ENCODE measurements around the gene KLHL36. TPM values are rescaled to one million over a fixed set of nuclear protein-coding genes. Genes with fewer than 3 reads are reported as not detected.

Gene KLHL36
- total and polyA plus RNA-seq, 9 donors = 20.7 to 94.9 (median 55.9) TPM

- H3K9me3 ChIP-seq = no peaks in the 10 kb centered on the region
- H3K27me3 ChIP-seq = no peaks in the 10 kb centered on the region
- H3K36me3 ChIP-seq = no peaks in the 10 kb centered on the region
- 94 to 97% (median 95%) methylated on average over 9 of the region's 9 CpGs for WGBS, 3 donors
- H3K4me3 ChIP-seq = no peak overlapping the region
- no peak overlapping the region for H3K27ac ChIP-seq
- no peak for DNase-seq
- intact Hi-C loops (cut with DNase I) = loop anchor here in 2 of 4 donors (10.0 kb wide), 1 partner anchor 46 kb away; no protein-coding TSS in a partner anchor
- H3K4me1 ChIP-seq (ENCODE audit: insufficient read depth) = no peaks in the 10 kb centered on the region
- TF ChIP-seq POLR2A (IDR thresholded peaks at IDR 0.05) (no peak), CTCF (IDR thresholded peaks at IDR 0.05) (no peak), EP300 (IDR thresholded peaks at IDR 0.05) (no peak)
Measured at GRCh38 chr16:84678541-84678940, 30.2 kb downstream of the KLHL36 start.

GRCh38 chr16:84680165-84680842 lies 32.0 kb downstream of the KLHL36 start:
- Histone ChIP-seq H3K27ac (no peak overlapping the region), H3K4me3 (no peak overlapping the region), H3K36me3 (no peaks in the 10 kb centered on the region), H3K4me1 (ENCODE audit: insufficient read depth) (no peaks in the 10 kb centered on the region), H3K27me3 (no peaks in the 10 kb centered on the region), H3K9me3 (no peaks in the 10 kb centered on the region)
- no peak for DNase-seq
- 88 to 90% (median 89%) methylated on average over 10 of the region's 10 CpGs for WGBS, 3 donors
- intact Hi-C loops (cut with DNase I) = no loop called here
- TF ChIP-seq POLR2A (IDR thresholded peaks at IDR 0.05) (no peak), EP300 (IDR thresholded peaks at IDR 0.05) (no peak), CTCF (IDR thresholded peaks at IDR 0.05) (no peak)

- H3K27me3 ChIP-seq = no peaks in the 10 kb centered on the region
- no peak overlapping the region for H3K4me3 ChIP-seq
- DNase-seq = no peak
- H3K4me1 ChIP-seq (ENCODE audit: insufficient read depth) = no peaks in the 10 kb centered on the region
- intact Hi-C loops (cut with DNase I) = no loop called here
- H3K27ac ChIP-seq = no peak overlapping the region
- no peaks in the 10 kb centered on the region for H3K9me3 ChIP-seq
- 89 to 92% (median 92%) methylated on average over 4 of the region's 4 CpGs for WGBS, 3 donors
- H3K36me3 ChIP-seq = no peaks in the 10 kb centered on the region
- TF ChIP-seq EP300 (IDR thresholded peaks at IDR 0.05) (no peak), CTCF (IDR thresholded peaks at IDR 0.05) (no peak)
Measured at GRCh38 chr16:84680843-84681629, 32.7 kb downstream of the KLHL36 start.

GRCh38 chr16:84683691-84684591 lies 35.6 kb downstream of the KLHL36 start:
- 41 to 51% (median 42%) methylated on average over 15 of the region's 15 CpGs for WGBS, 3 donors
- Histone ChIP-seq H3K27me3 (no peaks in the 10 kb centered on the region), H3K27ac (no peak overlapping the region), H3K4me1 (ENCODE audit: insufficient read depth) (no peaks in the 10 kb centered on the region), H3K9me3 (no peaks in the 10 kb centered on the region), H3K36me3 (no peaks in the 10 kb centered on the region), H3K4me3 (no peak overlapping the region)
- TF ChIP-seq CTCF (IDR thresholded peaks at IDR 0.05) (no peak), EP300 (IDR thresholded peaks at IDR 0.05) (no peak), POLR2A (IDR thresholded peaks at IDR 0.05) (no peak)
- intact Hi-C loops (cut with DNase I) = no loop called here
- DNase-seq = no peak
